Hematopoietic multipotent progenitor cell treated with erythropoietin and hydrocortisone succinate and interleukin-3 and kit ligand, for 17 days (in vitro differentiated cells): Measurements from ENCODE around the gene PPFIA2.

Experiments used
- DNase-seq: peaks from one replicate; pipeline ENCODE4 v3.0.0-alpha.2; 2015; ENCODE audit warnings: low spot score

Gene PPFIA2

DNA sequence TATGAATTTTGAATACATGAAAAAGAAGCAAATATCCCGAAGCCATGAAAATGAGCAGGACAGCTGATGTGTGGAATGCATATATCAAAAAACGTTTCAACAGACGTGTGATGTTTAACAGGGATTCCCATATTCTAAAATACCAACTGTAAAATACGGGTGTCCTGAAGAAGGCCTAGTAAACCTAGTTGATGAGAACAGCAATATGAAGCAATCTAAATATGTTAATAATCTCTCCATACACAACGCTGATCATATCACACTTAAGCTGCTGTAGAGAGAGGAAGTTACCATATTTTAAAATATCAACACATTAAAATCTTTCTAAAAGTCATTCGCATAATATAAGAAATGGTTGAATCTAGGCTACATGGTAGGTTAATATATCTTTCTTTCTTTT is 317.5 kb downstream of the PPFIA2 start:
- no peak for DNase-seq

GRCh38 chr12:81440001-81440400 is 319.1 kb downstream of the PPFIA2 start:
- DNase-seq, result no peak

DNA sequence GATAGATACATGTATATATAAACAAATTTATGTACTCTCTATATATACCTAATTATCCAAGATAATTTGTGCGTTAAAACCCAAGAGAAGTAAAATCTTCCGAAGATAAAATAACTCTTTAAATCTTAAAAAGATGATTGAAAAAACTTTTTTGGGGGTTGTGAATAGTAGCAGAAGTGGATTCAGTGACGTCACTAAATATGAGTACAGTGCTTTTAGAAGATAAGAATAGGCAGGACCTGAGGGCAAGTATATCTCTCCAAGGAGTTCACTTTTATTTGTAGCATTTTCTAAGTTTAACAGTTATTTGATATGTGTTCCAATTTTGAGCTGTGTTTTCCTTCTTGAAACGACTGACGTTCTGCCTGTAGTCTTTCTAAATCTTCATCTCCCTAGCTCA is 319.8 kb downstream of the PPFIA2 start:
- DNase-seq, result no peak

DNA sequence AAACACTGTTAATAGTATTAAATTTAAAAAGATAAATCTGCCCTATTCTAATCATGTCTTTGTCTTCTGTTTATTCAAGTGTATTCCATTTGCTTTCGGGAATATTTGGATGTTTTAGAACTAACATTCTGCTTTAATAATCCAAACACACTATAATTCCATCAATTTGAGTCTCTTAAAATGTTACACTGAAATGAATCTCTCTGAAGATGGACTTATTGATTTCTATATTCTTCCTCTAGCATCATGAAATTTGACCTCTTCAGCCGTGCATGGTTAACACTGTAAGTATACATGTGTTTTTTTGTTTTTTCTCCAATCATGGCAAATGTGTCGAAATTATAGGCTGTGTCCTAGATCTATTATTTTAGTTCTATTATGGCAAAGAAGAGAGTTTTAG is 342.1 kb downstream of the PPFIA2 start:
- DNase-seq, result no peak

- DNase-seq, result no peak
Observed at GRCh38 chr12:81416571-81416970, 342.6 kb downstream of the PPFIA2 start.

GRCh38 chr12:81414441-81414840 is 344.7 kb downstream of the PPFIA2 start:
- DNase-seq, result no peak

GRCh38 chr12:81412940-81413339 is 346.2 kb downstream of the PPFIA2 start:
- DNase-seq, result no peak

DNA sequence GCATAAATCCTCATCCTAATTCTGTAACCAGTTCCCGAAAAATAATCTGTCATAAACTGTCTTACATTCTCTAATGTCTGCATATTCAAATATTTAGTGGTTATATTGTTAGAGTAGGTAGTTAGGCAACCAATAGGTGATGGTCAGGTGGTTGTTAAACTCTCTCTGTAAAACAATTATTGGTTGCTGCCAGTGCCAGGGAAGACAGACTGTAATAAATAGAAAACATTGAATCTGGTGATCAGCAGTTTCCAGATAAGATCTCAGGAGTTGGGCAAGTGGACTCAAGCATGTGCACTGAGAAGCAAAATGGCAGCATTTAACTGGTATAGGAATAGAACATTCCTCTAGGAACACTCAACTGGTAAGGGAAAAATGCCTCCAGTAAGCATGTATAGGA is 355.8 kb downstream of the PPFIA2 start:
- DNase-seq, result no peak

GRCh38 chr12:81401241-81401640 is 357.9 kb downstream of the PPFIA2 start:
- DNase-seq, result no peak

GRCh38 chr12:81400024-81400423 is 359.1 kb downstream of the PPFIA2 start:
- no peak for DNase-seq

GRCh38 chr12:81395431-81395830 is 363.7 kb downstream of the PPFIA2 start:
- DNase-seq, result no peak

- no peak for DNase-seq
Observed at GRCh38 chr12:81389550-81390099, 369.5 kb downstream of the PPFIA2 start.

- no peak for DNase-seq
Observed at GRCh38 chr12:81386101-81386500, 373.0 kb downstream of the PPFIA2 start.

DNA sequence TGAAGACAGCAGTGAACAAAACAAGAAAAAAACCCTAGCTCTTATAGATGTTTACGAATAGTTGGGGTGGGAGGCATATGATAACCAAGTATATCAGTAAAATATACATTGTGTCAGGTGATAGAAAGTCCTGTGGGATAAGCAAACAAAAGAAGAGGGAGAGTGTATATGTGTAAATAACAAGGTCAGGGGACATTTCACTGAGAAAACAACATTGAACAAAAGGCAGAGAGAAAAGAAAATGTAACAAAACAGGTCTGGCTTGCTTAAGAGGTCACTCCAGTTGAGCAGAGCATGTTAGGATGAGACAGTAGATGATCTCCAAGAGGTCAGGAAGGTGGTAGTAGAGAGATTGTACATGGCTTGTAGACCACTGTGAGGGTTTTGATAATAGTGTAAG is 377.2 kb downstream of the PPFIA2 start:
- no peak for DNase-seq

DNA sequence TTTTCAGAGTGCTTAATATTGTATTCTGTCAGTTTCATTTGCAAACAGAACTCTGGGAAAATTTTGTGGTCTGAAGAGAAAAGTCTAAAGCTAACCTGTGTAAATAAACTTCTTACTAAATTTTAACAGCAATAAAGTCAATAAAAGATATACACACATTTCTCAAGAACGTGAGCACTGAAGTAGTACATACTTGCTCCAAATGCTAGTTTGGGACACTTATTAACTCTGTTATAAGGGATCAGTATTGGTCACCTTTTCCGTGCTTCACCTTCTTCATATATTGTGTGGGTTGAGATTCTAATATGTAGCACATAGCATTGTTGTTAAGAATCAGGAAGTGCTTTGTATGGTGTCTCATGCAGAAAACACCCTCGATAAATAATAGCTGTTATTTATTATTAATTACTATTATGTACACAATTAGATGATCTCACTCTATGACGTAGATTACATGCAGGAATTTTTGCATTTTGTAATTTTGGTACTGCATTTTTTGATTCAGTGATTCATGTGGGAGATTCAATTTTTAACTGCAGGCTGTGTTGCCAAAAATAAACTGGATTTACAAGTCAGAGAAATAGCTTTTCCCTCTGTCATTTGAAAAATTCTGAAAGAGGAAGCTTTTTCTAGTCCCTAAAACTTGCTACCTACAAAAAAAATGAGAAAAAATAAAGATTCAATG is 380.4 kb downstream of the PPFIA2 start:
- DNase-seq, result no peak

GRCh38 chr12:81377771-81378170 is 381.4 kb downstream of the PPFIA2 start:
- DNase-seq, result no peak

DNA sequence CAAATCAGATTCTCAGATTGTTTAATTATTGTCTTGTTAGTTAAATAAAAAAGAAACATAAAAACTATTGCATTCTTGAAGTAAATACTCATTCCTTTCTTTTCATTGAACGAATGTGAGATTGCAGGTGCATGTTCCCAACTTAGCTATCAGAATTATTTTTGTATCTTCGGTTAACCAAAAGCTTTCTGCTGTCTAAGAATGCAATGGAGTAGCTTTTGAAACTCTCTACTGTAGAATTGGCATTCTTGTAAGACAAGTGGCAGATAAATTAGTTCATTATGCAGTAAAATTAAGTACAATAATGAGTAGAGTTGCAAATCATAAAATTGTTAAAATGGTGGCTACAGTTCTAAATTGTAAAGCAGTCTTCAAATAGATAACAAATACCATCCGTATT is 383.2 kb downstream of the PPFIA2 start:
- no peak for DNase-seq

DNA sequence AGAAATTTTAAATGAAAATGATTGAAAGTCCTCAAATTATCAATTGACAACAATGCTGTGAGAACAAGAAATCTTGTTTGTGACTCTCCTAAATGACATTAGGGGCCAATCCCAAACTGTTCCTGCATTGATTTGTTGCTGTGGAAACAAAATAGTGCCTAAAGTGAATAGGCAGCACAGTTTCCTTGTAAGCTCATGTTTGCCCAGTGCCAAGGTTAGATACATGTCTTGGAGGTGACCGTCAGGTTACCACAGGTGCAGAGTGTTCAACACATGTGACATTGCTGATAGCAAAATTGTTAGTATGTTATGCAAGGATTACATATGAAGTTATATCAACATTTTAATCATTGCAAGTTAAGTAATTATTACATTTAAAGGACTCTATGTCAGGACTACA is 388.7 kb downstream of the PPFIA2 start:
- DNase-seq, result no peak

- no peak for DNase-seq
Observed at GRCh38 chr12:81369175-81369574, 390.0 kb downstream of the PPFIA2 start.

GRCh38 chr12:81365284-81365683 is 393.9 kb downstream of the PPFIA2 start:
- DNase-seq, result no peak

GRCh38 chr12:81360916-81361315 is 398.2 kb downstream of the PPFIA2 start:
- DNase-seq, result no peak

GRCh38 chr12:81359736-81360135 is 399.4 kb downstream of the PPFIA2 start:
- no peak for DNase-seq

GRCh38 chr12:81354327-81354932 is 404.7 kb downstream of the PPFIA2 start:
- no peak for DNase-seq

- DNase-seq, result no peak
Observed at GRCh38 chr12:81350309-81350708, 408.8 kb downstream of the PPFIA2 start.
